ENCODE results near the gene ARL15.
"Not testable (repeated sequence)": the region's sequence is repeated elsewhere in the genome, so short reads cannot be mapped to it uniquely, and the experiment has no call there.

ARL15 gene

GRCh38 chr5:54063817-54064216 is 246.6 kb downstream of the ARL15 start:
- in situ Hi-C loops (cut with MboI; ENCODE audit: low sequenced_read_pairs, unreplicated experiment) = no loop called here
- DNase-seq (ENCODE audit: low spot score) = no peak
- TF ChIP-seq CTCF (IDR thresholded peaks at IDR 0.05; ENCODE audit: borderline replicate concordance, control extremely low read depth, extremely low read depth, insufficient read depth, missing control alignments) = no peak

- no peak for DNase-seq (ENCODE audit: low spot score)
- TF ChIP-seq CTCF (IDR thresholded peaks at IDR 0.05; ENCODE audit: borderline replicate concordance, control extremely low read depth, extremely low read depth, insufficient read depth, missing control alignments) = no peak
- in situ Hi-C loops (cut with MboI; ENCODE audit: low sequenced_read_pairs, unreplicated experiment) = no loop called here
Observed at GRCh38 chr5:54062958-54063357, 247.4 kb downstream of the ARL15 start.

- DNase-seq (ENCODE audit: low spot score); in situ Hi-C loops (cut with MboI; ENCODE audit: low sequenced_read_pairs, unreplicated experiment): not testable (repeated sequence)
Observed at GRCh38 chr5:54060919-54061318, 249.5 kb downstream of the ARL15 start.

GRCh38 chr5:54049963-54050362 is 260.4 kb downstream of the ARL15 start:
- TF ChIP-seq CTCF (IDR thresholded peaks at IDR 0.05; ENCODE audit: borderline replicate concordance, control extremely low read depth, extremely low read depth, insufficient read depth, missing control alignments) = no peak
- in situ Hi-C loops (cut with MboI; ENCODE audit: low sequenced_read_pairs, unreplicated experiment) = no loop called here

GRCh38 chr5:54049144-54049543 is 261.2 kb downstream of the ARL15 start:
- in situ Hi-C loops (cut with MboI; ENCODE audit: low sequenced_read_pairs, unreplicated experiment) = no loop called here
- no peak for TF ChIP-seq CTCF (IDR thresholded peaks at IDR 0.05; ENCODE audit: borderline replicate concordance, control extremely low read depth, extremely low read depth, insufficient read depth, missing control alignments)
- no peak for DNase-seq (ENCODE audit: low spot score)

More at GRCh38 chr5:54049963-54050362, 260.4 kb downstream of the ARL15 start:
- DNase-seq (ENCODE audit: low spot score) = no peak

GRCh38 chr5:54045077-54045792 is 265.1 kb downstream of the ARL15 start:
- in situ Hi-C loops (cut with MboI; ENCODE audit: low sequenced_read_pairs, unreplicated experiment) = no loop called here
- TF ChIP-seq CTCF (IDR thresholded peaks at IDR 0.05; ENCODE audit: borderline replicate concordance, control extremely low read depth, extremely low read depth, insufficient read depth, missing control alignments) = no peak
- DNase-seq (ENCODE audit: low spot score) = no peak

- DNase-seq (ENCODE audit: low spot score); in situ Hi-C loops (cut with MboI; ENCODE audit: low sequenced_read_pairs, unreplicated experiment): not testable (repeated sequence)
Observed at GRCh38 chr5:54044276-54044675, 266.1 kb downstream of the ARL15 start.

GRCh38 chr5:54040804-54041203 is 269.6 kb downstream of the ARL15 start:
- DNase-seq (ENCODE audit: low spot score) = no peak
- TF ChIP-seq CTCF (IDR thresholded peaks at IDR 0.05; ENCODE audit: borderline replicate concordance, control extremely low read depth, extremely low read depth, insufficient read depth, missing control alignments) = no peak
- in situ Hi-C loops (cut with MboI; ENCODE audit: low sequenced_read_pairs, unreplicated experiment) = no loop called here

Data from GM13976 (cell line).